Stimulated activated CD8-positive, alpha-beta memory T cell treated with anti-CD3 and anti-CD28 coated beads, Interleukin-4, amount 100 ng/mL, for 48 hours (primary cell): ENCODE data around the gene RTN1.
"Not testable (repeated sequence)": the region's sequence is repeated elsewhere in the genome, so short reads cannot be mapped to it uniquely, and the experiment has no call there.

Experiments
- DNase-seq: peaks from one replicate; pipeline ENCODE4 v3.0.0-alpha.2; 2020

RTN1 gene

GRCh38 chr14:59698793-59699192 is 171.8 kb downstream of the RTN1 start:
- DNase-seq, result no peak

- DNase-seq, result no peak
Measured at GRCh38 chr14:59695198-59695597, 175.4 kb downstream of the RTN1 start.

GRCh38 chr14:59691266-59691665 is 179.3 kb downstream of the RTN1 start:
- DNase-seq, result no peak

- no peak for DNase-seq
Measured at GRCh38 chr14:59690426-59690825, 180.2 kb downstream of the RTN1 start.

GRCh38 chr14:59688224-59689170 is 182.1 kb downstream of the RTN1 start:
- DNase-seq, result peak; percentile 51

- no peak for DNase-seq
Measured at GRCh38 chr14:59687663-59688062, 182.9 kb downstream of the RTN1 start.

- DNase-seq, result no peak
Measured at GRCh38 chr14:59679872-59680271, 190.7 kb downstream of the RTN1 start.

GRCh38 chr14:59678352-59678751 is 192.2 kb downstream of the RTN1 start:
- no peak for DNase-seq

- no peak for DNase-seq
Measured at GRCh38 chr14:59677771-59678231, 192.8 kb downstream of the RTN1 start.

- no peak for DNase-seq
Measured at GRCh38 chr14:59675394-59675793, 195.2 kb downstream of the RTN1 start.

GRCh38 chr14:59664741-59665140 is 205.8 kb downstream of the RTN1 start:
- DNase-seq, result no peak

- no peak for DNase-seq
Measured at GRCh38 chr14:59657769-59658168, 212.8 kb downstream of the RTN1 start.

GRCh38 chr14:59656473-59656872 is 214.1 kb downstream of the RTN1 start:
- DNase-seq, result no peak

GRCh38 chr14:59654131-59654530 is 216.4 kb downstream of the RTN1 start:
- DNase-seq, result not testable (repeated sequence)

- not testable (repeated sequence) for DNase-seq
Measured at GRCh38 chr14:59646832-59647231, 223.7 kb downstream of the RTN1 start.

- no peak for DNase-seq
Measured at GRCh38 chr14:59638885-59639284, 231.7 kb downstream of the RTN1 start.

- no peak for DNase-seq
Measured at GRCh38 chr14:59634617-59635016, 236.0 kb downstream of the RTN1 start.

GRCh38 chr14:59633486-59633885 is 237.1 kb downstream of the RTN1 start:
- no peak for DNase-seq

- peak; percentile 45 for DNase-seq
Measured at GRCh38 chr14:59632381-59632780, 238.2 kb downstream of the RTN1 start.

- no peak for DNase-seq
Measured at GRCh38 chr14:59631237-59631636, 239.3 kb downstream of the RTN1 start.

- no peak for DNase-seq
Measured at GRCh38 chr14:59630288-59630963, 240.2 kb downstream of the RTN1 start.

GRCh38 chr14:59629444-59630287 is 240.9 kb downstream of the RTN1 start:
- DNase-seq, result no peak

GRCh38 chr14:59627011-59627520 is 243.5 kb downstream of the RTN1 start:
- DNase-seq, result no peak
